HAP-1 (cell line): ENCODE results near the gene TNFRSF12A.

Source experiments
- DNase-seq, 2 experiments: peaks; one replicate each; pipeline ENCODE4 v3.0.0-alpha.2; 2016 to 2020; ENCODE audit warnings: low spot score in 2 of 2
- H3K27me3 ChIP-seq: fragments of 250-450 bp; sonication (Bioruptor Pico); 2 replicates; pipeline ENCODE4 v1.5.1; 2020; ENCODE audit warnings: low read depth, mild to moderate bottlenecking, moderate library complexity
- H3K36me3 ChIP-seq: fragments of 250-450 bp; sonication (Bioruptor Pico); replicated peaks from 2 replicates; pipeline ENCODE4 v1.5.1; 2020; ENCODE audit warnings: mild to moderate bottlenecking
- H3K4me1 ChIP-seq: fragments of 250-450 bp; sonication (Bioruptor Pico); 2 replicates; pipeline ENCODE4 v1.5.1; 2020; ENCODE audit warnings: mild to moderate bottlenecking
- H3K4me3 ChIP-seq: fragments of 250-450 bp; sonication (Bioruptor Pico); 2 replicates; pipeline ENCODE4 v1.5.1; 2020; ENCODE audit warnings: mild to moderate bottlenecking, moderate library complexity
- H3K9me3 ChIP-seq: fragments of 250-450 bp; sonication (Bioruptor Pico); 2 replicates; pipeline ENCODE4 v1.5.1; 2020; ENCODE audit warnings: mild to moderate bottlenecking, moderate library complexity
- in situ Hi-C: fragments of 300-500 bp; cut with MboI; formaldehyde crosslinking; loops from 3 replicates; pipeline ENCODE4 v1.14.3; 2020; ENCODE audit warnings: low sequenced_read_pairs, inconsistent platforms, mixed read lengths

TNFRSF12A gene

DNA sequence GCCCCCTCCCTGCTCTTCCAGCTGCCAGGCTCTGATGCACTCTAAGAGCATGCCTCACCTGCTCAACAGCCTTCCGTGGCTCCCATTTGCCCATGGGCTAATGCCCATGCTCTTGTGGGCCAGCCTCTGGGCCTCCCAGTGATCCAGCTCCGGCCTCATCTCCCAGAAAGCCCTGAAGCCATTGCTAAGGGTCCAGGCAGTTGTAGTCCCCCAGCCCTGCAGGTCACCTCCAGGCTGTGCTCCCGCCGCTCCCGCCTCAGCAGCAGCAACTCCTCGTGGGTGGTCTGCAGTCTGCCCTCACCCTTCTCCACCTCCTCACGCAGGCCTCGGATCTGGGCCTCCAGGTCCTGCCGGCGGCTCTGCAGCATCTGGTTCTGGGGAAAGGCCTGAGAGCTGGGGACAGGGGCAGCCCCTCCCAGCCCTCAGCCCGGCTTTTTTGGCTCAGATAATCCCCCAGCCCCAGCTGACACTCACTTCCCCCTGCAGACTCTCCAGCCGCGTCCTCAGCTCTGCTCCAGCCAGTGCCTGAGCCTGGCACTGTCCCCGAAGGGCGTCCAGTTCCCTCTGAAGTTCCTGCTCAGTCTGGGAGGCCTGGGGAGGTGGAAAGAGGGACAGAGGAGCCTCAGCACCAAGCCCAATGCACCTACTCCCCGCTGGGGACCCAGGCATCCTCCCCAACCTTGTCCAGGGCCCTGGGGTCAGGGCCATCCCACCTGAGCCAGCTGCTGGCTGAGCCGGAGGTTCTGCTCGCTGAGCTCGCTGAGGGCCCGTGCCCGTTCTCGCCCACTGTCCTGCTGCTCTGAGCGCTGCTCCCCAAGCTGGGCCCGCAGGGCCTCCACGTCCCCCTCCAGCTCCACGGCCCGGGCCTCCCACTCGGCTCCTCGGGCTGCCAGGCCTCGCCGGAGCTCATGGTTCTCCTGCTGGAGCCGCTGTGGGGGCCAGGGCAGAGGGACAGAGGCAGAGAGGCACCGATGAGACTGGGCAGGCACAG lies 10.3 kb downstream of the TNFRSF12A start:
- peaks cover 19% of the 10 kb centered on the region for H3K36me3 ChIP-seq
- no peaks in the 10 kb centered on the region; the same call in 1 of the 2 replicates for H3K9me3 ChIP-seq
- in situ Hi-C loops, result no loop called here
- peaks cover 3% of the 10 kb centered on the region; the same call in 1 of the 2 replicates for H3K4me1 ChIP-seq
- no peak for DNase-seq
- peaks cover 59% of the 10 kb centered on the region for H3K27me3 ChIP-seq
- no peak overlapping the region for H3K4me3 ChIP-seq

- Histone ChIP-seq H3K4me1 (peaks cover 3% of the 10 kb centered on the region; the same call in 1 of the 2 replicates), H3K9me3 (no peaks in the 10 kb centered on the region; the same call in 1 of the 2 replicates), H3K4me3 (no peak overlapping the region), H3K27me3 (peaks cover 80% of the 10 kb centered on the region), H3K36me3 (no peaks in the 10 kb centered on the region)
- no peak for DNase-seq
- in situ Hi-C loops, result no loop called here
These were observed 12.5 kb downstream of the TNFRSF12A start for GRCh38 chr16:3032624-3033023.

DNA sequence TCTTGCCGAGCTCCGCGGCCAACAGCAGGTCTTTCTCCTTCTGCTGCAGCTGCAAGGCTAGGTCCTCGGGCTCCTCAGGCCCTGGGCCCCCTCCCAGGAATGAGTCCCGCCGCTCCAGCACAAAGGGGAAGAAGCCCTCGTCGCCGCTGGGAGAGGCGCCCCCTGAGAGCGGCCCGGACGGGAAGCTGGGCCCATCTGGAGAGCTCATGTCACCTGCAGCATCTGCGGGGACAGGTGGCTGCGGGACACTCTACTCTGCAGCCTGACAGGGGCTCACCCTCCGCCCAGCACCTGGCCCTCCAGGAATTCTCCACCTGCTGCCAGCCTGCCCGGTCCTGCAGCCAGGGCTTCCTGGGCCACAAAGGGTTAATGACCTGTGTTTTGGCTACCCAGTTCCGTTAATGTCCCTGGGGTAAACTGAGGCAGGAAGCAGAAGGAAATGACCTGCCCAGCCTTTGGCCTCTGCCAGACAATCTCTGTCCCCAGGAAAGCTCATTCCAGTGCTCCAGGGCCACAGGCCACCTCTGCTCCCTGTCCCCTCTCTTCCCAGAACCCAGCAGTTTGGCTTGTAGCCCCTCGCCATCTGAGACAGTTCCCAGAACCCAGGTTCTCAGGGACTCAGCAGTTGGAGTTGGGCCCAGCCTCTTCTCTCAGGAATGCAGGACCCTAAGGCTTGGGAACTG lies 15.3 kb downstream of the TNFRSF12A start:
- Histone ChIP-seq H3K27me3 (peaks cover 80% of the 10 kb centered on the region), H3K4me1 (no peaks in the 10 kb centered on the region), H3K36me3 (no peaks in the 10 kb centered on the region), H3K9me3 (no peaks in the 10 kb centered on the region; the same call in 1 of the 2 replicates), H3K4me3 (no peak overlapping the region)
- in situ Hi-C loops, result no loop called here
- DNase-seq, result no peak

- no peaks in the 10 kb centered on the region; the same call in 1 of the 2 replicates for H3K9me3 ChIP-seq
- DNase-seq, result no peak
- H3K27me3 ChIP-seq, result peaks cover 76% of the 10 kb centered on the region
- no peak overlapping the region for H3K4me3 ChIP-seq
- no peaks in the 10 kb centered on the region for H3K4me1 ChIP-seq
- H3K36me3 ChIP-seq, result no peaks in the 10 kb centered on the region
- in situ Hi-C loops, result no loop called here
These were observed 16.0 kb downstream of the TNFRSF12A start for GRCh38 chr16:3035972-3036725.

DNA sequence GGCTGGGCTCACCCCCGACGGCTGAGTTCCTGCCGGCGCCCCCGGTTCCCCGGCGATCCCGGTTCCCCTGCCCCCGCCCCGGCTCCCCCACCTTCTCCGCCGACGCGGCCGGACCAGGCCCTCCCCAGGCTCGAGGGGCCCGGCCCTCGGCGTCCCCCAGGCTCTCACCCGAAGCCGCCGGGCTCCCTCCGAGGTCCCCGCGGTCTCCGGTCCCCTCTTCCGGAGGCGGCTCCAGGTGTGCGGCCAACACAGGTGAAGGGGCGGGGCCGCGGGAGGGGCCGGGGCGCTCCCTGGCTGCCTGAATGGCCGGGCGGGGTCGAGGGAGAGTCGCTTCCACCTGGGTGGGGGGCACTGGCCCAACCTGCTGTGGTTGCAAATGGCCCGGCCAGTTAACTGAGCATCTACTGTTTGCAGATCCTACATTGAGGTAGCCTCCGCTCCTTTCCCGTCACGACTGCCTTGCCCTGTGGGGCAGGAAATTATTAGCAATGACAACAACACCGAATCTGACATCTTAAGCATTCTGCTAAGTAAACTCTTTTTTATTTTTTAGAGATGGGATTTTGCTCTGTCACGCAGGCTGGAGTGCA lies 16.7 kb downstream of the TNFRSF12A start, which contains the start of gene BICDL2:
Gene BICDL2, minus strand, starts transcription at position 219 of the 590 bp plus-strand sequence. CDS start 1,448 bp downstream, outside the sequence.
- Histone ChIP-seq H3K4me1 (no peaks in the 10 kb centered on the region), H3K27me3 (peaks cover 76% of the 10 kb centered on the region), H3K4me3 (no peak within 1 kb of the TSS), H3K9me3 (no peaks in the 10 kb centered on the region; the same call in 1 of the 2 replicates), H3K36me3 (no peaks in the 10 kb centered on the region)
- no peak for DNase-seq
- in situ Hi-C loops, result no loop called here

- H3K4me1 ChIP-seq, result no peaks in the 10 kb centered on the region
- no peak overlapping the region for H3K4me3 ChIP-seq
- H3K36me3 ChIP-seq, result no peaks in the 10 kb centered on the region
- no peaks in the 10 kb centered on the region for H3K9me3 ChIP-seq
- peaks cover 61% of the 10 kb centered on the region for H3K27me3 ChIP-seq
- in situ Hi-C loops, result no loop called here
- DNase-seq, result no peak
These were observed 18.1 kb downstream of the TNFRSF12A start for GRCh38 chr16:3038256-3038655.

DNA sequence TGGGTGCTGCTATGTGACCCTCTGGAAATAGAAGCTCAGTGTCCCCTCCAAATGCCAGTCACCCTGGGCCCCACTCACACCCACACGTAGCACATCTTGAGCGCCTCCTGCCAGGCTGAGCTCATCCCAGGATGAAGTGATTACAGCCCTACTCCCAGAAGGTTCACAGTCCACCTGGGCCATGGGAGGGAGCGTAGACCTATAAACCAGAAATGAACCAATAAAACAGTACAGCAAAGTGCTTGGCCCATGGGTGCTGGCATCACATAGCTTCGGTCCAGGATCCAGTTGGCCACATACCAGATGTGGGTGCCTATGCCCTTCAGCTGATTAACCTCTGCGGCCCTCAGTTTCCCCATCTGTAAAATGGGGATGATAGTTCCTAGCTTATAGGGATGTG lies 18.7 kb downstream of the TNFRSF12A start:
- in situ Hi-C loops, result no loop called here
- Histone ChIP-seq H3K27me3 (peaks cover 55% of the 10 kb centered on the region), H3K36me3 (no peaks in the 10 kb centered on the region), H3K9me3 (no peaks in the 10 kb centered on the region), H3K4me3 (no peak overlapping the region), H3K4me1 (no peaks in the 10 kb centered on the region)
- no peak for DNase-seq

GRCh38 chr16:3042376-3042775 lies 22.2 kb downstream of the TNFRSF12A start:
- H3K27me3 ChIP-seq, result peaks cover 26% of the 10 kb centered on the region
- no peaks in the 10 kb centered on the region for H3K9me3 ChIP-seq
- in situ Hi-C loops, result no loop called here
- DNase-seq, result no peak
- no peaks in the 10 kb centered on the region for H3K36me3 ChIP-seq
- peaks cover 2% of the 10 kb centered on the region; the same call in 1 of the 2 replicates for H3K4me1 ChIP-seq
- no peak overlapping the region for H3K4me3 ChIP-seq

DNA sequence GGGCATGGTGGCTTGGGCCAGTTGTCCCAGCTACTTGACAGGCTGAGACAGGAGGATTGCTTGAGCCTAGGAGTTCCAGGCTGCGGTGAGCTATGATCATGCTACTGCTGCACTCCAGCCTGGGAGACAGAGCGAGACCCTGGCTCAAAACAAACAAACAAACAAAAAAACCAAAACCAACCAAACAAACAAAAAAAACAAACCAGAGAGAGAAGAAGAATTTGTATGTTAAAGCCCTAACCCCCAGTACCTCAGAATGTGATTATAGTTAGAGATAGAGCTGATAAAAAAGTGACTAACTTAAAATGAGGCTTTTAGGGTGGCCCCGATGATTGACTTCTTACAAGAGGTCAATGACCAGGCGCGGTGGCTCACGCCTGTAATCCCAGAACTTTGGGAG lies 24.5 kb downstream of the TNFRSF12A start:
- no peaks in the 10 kb centered on the region for H3K9me3 ChIP-seq
- peaks cover 4% of the 10 kb centered on the region; the same call in 1 of the 2 replicates for H3K27me3 ChIP-seq
- DNase-seq, result no peak
- H3K4me3 ChIP-seq, result no peak overlapping the region
- in situ Hi-C loops, result no loop called here
- no peaks in the 10 kb centered on the region for H3K36me3 ChIP-seq
- H3K4me1 ChIP-seq, result peaks cover 2% of the 10 kb centered on the region; the same call in 1 of the 2 replicates

DNA sequence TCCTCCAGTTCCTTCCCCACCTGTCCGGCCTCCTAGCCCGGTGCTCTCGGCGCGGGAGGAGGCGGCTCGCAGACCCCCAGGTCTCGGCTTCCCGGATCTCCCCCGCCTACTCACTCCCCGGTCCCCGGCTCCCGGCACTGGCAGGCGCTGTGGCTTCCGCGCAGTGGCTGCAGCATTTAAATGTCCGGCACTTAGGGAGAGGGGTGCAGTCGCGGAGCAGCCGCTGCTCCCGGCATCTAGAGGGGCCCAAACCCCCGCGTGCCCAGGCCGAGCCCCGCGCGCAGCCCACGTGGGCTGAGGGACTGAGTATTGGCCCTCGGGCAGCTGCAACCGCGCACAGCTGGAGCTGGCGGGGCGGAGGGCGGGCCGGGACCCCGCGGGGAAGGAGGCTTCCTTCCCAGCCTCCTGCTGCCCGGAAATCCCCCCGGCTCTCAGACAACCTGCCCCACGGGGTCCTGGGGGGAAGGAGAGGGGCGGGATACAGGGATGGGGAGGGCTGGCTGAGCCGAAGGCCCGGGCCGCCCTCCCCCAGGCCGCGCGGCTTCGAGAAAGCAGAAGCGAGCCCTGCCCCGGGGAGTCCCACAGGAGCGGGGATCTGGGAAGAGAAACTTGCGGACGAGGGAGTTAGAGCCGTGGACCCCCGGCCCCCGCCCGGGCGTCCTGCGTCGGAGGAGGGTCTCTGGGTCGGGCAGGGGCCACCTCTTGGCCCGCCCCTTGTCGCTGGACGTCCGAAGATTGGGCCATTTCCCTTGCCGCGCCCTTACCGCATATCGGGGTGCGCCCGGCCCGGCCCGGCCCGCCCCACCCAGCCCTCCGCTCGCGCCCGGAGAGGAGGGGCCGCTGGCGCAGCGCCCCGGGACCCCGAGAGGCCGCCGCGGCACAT lies 25.8 kb downstream of the TNFRSF12A start, which contains the start of gene MMP25:
Gene MMP25, plus strand, starts transcription at position 804 of the 883 bp plus-strand sequence. CDS start 357 bp downstream, outside the sequence.
- DNase-seq, result peak in 1 of 2 experiments; percentile 47
- Histone ChIP-seq H3K9me3 (no peaks in the 10 kb centered on the region), H3K4me3 (peak within 1 kb of the TSS; percentile 48), H3K27me3 (peaks cover 4% of the 10 kb centered on the region; the same call in 1 of the 2 replicates), H3K4me1 (peaks cover 2% of the 10 kb centered on the region; the same call in 1 of the 2 replicates), H3K36me3 (no peaks in the 10 kb centered on the region)
- in situ Hi-C loops, result no loop called here

GRCh38 chr16:3046641-3047386 lies 26.6 kb downstream of the TNFRSF12A start:
- Histone ChIP-seq H3K27me3 (peaks cover 4% of the 10 kb centered on the region; the same call in 1 of the 2 replicates), H3K4me1 (peaks cover 2% of the 10 kb centered on the region; the same call in 1 of the 2 replicates), H3K9me3 (no peaks in the 10 kb centered on the region), H3K36me3 (no peaks in the 10 kb centered on the region), H3K4me3 (peak overlapping the region; percentile 48)
- in situ Hi-C loops, result no loop called here
- DNase-seq, result no peak
